ENCODE measurements around the gene PSTPIP1.

PSTPIP1 gene

DNA sequence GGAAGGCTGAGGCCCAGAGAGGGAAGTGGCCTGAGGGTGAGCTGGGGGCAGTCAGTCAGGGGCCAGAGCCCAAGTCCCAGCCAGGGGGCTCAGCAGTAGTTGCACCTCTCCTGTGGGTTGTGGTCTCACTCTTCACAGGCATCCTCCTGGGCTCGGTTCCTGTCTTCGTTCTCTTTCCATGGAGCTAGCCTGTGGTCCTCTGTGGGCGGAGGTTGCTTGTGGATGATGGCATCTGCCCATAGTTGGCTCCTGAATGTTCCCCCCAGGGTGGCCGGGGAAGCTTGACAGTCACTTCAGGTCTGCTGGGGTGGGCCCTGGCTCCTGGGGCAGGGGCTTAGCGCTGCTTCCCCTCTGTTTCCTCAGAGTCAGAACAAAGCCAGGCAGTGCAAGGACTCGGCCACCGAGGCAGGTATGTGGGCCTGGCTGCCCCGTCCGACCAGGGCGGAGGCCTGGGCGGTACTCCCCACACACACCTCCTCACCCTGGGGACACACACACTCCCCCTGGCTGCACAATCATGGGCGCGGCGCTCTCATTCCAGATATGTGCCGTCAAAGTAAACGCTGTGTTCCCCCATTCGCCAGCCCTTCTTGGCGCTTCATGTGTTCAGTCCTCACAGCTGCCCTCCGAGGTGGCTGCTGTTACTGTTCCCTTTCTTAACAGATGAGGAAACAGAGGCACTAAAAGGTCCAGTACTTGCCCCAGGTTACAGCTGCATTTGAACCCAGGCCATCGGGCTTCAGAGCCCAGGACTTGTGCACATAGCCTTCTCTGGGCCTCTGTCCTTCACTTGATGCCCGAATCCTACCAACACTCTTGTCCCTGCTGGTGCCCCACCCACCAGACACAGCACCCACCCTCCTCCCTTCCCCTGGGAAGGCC lies 34.5 kb downstream of the PSTPIP1 start:
- no peak for DNase-seq (ENCODE audit: low read depth in 2 of 3, low spot score in 1 of 3)

DNA sequence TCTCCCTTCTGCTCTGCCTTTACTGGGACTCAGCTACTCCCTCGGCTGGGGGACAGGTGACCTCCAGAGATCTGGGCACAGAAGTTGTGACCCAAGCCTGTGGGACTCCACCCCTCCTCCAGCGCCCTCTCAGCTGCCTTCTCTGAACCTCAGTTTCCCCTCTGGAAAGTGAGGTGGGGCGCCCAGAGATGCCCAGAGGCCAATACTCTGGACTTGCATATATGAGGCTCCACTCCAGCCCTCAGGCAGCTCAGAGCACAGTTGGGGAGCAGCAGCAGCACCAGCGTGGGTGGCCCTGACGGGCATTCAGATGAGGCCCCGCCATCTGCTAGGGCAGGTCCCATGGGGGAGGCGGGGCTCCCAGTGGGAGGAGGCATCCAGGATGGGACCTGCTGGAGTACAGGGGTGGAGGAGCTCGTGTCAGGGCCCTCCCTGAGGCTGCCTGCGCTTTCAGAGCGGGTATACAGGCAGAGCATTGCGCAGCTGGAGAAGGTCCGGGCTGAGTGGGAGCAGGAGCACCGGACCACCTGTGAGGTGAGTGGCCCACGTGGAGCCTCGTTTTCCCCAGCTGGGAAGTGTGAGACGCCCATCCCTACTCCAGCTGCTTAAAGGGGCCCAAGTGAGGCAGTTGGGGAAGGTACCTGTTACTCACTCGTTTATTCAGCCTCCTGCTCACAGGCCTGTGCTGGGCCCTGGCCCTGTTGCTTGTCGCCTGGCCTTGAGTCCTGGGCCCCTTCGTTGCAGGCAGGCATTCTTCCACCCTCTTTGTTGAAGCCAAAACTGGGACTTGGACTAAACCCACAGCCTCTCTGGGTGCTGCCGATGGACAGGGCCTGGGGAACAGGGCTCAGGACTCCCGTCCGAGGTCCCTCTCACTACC lies 35.4 kb downstream of the PSTPIP1 start:
- no peak for DNase-seq (ENCODE audit: low read depth in 2 of 3, low spot score in 1 of 3)

DNA sequence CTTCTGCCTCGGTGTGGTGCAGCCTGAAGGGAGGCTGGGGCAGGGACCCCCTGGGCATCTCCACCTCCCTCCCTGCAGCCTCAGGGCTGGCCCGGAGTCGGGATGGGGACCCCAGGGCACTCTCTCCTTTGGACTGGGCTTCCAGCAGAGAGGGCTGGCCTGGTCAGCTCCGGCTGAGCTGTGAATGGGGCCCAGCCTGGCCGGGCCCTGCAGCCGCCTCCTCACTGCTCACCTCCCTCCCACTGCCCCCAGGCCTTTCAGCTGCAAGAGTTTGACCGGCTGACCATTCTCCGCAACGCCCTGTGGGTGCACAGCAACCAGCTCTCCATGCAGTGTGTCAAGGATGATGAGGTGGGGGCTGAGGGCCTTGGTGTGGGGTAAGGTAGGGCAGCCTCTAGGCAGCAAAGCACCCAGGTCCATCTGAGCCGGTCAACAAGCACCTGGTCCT lies 36.0 kb downstream of the PSTPIP1 start:
- no peak for DNase-seq (ENCODE audit: low read depth in 2 of 3, low spot score in 1 of 3)

- no peak for DNase-seq (ENCODE audit: low read depth in 2 of 3, low spot score in 1 of 3)
Observed at GRCh38 chr15:77031376-77032050, 36.6 kb downstream of the PSTPIP1 start.

DNA sequence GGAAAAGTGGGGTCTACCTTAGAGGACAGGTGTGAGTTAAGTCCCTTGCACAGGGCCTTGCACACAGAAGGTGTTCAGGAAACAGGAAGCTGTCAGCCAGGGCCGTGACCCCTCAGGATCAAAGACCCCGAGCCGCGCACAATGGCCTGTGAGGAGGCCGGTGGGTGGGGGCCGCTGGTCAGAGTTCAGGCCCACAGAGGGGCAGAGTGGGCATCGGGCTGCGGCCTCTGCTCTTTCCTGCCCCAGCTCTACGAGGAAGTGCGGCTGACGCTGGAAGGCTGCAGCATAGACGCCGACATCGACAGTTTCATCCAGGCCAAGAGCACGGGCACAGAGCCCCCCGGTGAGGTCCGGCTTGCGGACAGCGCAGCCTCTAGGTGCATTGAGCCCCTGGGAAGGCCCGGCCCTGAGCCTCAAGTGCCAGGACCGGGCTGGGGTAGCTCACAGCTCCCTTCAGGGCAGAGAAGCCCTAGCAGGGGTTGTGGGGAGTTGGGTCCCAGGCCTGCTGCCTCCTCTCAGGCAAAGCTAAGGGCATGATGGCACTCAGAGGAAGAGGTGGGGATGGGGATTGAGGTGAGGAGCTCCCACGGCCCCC lies 37.2 kb downstream of the PSTPIP1 start:
- no peak for DNase-seq (ENCODE audit: low read depth in 2 of 3, low spot score in 1 of 3)

DNA sequence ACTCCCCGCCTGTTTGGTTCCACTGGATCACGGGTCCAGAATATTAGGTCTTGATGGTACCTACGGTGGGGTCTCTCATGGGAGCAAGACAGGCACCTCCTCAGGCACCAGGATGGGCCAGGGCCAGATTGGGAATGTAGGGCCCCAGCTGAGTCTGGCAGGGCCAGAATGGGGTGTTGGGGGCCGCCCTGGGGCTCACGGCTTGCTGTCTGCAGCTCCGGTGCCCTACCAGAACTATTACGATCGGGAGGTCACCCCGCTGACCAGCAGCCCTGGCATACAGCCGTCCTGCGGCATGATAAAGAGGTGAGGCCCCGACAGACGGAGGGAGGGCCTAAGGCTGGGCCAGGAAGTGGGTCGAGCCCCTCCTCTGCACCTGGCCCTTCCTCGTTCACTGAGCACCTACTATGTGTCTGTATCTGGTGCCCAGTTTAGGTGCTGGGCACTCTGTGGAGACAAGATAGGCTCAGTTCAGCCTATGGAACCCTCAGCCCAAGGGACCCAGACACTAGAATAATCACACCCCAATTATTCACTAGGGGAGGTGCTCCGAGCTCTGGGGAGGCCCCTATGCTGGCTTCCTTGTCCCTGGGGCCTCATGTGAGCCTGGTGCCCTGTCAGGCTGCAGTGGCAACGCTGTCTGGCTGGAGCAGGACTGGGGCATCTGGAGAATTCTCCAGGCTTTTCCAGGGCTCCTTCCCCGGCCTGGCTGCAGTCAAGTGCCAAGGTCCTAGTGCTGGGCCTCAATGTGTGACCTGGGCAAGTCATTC lies 37.9 kb downstream of the PSTPIP1 start:
- no peak for DNase-seq (ENCODE audit: low read depth in 2 of 3, low spot score in 1 of 3)

GRCh38 chr15:77033417-77033728 lies 38.4 kb downstream of the PSTPIP1 start:
- no peak for DNase-seq (ENCODE audit: low read depth in 2 of 3, low spot score in 1 of 3)

DNA sequence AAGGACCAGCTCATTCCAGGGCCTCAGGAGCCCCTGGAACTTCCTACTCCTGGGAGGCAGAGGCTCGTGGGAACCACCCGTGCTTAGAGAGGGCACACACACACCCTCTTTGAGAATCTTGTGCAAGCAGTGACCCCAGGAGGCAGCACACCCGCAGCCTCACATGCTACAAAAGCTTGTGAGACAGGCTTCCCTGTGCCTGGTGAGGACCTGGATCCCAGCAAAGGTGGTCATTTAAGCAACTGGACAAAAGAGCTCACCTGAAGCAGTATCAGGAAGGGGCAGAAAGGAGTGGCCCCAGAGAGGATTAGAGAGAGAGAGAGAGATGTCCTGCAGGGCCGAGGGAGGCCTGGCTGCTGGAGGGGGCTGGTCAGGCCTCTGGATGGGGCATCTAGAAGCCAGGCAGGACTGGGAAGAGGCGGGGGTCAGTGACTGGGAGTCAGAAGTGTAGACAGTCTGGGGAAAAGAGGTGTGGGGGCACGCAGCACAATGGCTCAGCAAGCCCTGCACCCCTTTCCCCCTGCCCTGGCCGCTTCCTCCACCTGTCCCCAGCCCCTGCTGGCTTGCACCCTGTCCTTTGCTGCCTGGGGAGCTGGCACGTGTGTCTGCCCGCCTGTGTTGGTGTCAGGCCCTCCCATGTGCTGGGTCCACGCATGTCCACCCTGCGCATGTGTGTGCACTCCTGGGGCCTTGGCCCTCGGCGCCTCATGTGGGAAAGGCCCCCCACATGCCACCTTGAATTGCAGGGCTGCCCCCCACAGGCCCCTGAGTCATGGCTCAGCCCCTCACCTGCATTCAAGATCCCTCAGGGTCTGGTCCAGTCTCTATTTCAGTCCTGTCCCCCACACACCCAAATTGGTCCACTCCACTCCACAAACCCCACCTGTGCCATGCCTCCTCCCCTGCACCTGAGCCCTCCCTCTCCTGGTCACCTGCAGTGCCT lies 39.1 kb downstream of the PSTPIP1 start:
- no peak for DNase-seq (ENCODE audit: low read depth in 2 of 3, low spot score in 1 of 3)

DNA sequence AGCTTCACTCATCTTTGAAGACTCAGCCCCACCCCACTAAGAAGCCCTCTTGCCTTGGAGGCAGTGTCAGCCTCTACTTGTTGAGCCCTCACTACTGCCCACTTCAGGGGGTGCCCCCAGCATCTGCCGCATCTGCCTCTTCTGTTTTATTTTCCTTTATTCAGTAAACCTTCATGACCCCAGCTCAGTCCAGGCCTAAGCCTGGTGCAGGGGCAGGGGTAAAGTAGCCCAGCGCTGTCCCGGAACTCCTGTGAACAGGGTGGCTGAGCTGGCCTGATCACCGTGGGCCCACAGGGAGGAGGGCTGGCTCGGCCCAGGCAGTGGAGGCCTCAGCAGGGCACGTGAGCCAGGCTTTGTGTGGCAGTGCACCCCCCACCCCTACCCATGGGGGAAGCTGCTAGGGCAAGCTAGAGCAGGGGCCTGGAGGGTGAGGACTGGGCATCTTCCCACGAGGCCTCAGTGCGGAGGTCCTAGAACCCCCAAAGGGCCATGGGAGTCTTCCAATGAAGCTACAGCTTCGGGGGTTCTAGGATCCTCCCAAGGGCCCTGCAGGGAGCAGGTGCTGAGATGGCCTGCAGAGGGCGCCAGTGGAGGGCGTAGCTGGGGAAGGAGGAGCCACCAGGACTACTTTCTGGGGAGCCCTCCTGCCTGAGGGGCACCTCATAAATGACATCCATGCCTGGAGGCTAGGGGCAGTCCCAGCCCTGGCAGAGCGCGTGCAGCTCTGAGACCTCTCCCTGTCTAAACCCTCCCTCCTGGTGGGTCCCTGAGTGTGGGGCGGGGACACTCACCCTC lies 40.0 kb downstream of the PSTPIP1 start:
- peak in 1 of 3 donors; percentile 42 for DNase-seq (ENCODE audit: low read depth in 2 of 3, low spot score in 1 of 3)

- DNase-seq (ENCODE audit: low read depth in 2 of 3, low spot score in 1 of 3): no peak
Observed at GRCh38 chr15:77035584-77035983, 40.7 kb downstream of the PSTPIP1 start.

DNA sequence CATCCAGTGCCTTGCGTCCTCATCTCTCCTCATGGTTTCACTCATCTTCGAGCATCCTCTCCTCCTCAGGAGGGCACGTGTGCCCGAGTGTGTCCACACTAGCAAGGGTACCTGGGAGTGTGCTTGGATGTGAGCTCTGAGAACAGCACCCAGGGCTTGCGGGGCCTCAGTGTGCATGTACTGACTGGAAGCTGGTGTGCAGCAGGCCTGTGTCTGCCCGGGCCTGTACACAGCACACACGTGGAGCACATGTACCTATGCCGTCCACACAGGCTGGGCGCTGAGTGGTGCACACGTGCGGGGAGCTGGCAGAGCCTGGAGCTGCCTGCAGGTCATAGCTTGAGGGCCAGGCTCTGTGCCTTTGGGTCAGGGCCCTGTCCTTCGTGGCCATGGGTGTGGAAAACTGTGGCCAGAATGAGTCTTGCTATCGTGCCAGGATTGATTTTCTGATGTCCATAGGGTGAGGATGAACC lies 41.1 kb downstream of the PSTPIP1 start:
- DNase-seq (ENCODE audit: low read depth in 2 of 3, low spot score in 1 of 3): no peak

- DNase-seq (ENCODE audit: low read depth in 2 of 3, low spot score in 1 of 3): no peak
Observed at GRCh38 chr15:77036537-77037387, 41.8 kb downstream of the PSTPIP1 start.

DNA sequence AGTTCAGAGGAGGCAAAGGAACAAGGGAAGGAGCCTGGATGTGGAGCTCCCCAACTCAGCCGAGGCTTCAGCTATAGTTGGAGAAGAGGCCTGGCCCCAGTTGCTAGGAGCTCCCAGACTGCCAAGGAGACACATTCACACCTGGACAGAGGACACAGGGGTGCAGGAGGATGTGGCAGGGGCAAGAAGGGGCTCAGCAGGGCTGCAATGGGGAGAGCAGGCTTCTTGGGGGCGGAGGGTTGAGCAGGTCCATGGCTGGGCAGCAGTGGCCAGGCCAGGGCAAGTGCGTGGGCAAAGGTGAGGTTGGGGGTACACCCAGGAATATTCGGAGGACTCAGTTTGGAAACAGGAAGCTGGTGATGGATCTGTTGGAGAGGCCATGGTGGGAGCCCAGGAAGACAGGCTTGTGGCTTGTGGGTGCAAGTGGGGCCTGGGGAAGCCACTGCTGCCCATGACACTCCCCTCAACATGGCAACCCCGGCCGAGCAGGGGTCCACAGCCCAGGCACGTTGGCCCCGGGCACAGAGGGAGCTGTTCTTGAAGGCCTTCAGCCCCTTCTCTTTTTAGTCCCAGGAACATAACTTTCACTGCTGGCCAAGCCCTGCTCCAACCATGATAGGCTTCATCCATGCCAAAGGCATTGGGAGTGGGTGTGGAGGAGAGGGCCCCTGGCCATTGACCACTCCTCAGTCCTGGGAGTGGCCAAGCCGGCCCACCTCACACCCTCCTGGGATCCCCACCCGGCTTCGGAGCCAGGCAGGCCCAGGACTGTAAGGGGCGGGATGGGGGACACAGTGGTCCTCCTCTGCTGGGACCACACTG lies 42.7 kb downstream of the PSTPIP1 start:
- no peak for DNase-seq (ENCODE audit: low read depth in 2 of 3, low spot score in 1 of 3)

GRCh38 chr15:77038312-77039216 lies 43.6 kb downstream of the PSTPIP1 start:
- no peak for DNase-seq (ENCODE audit: low read depth in 2 of 3, low spot score in 1 of 3)

DNA sequence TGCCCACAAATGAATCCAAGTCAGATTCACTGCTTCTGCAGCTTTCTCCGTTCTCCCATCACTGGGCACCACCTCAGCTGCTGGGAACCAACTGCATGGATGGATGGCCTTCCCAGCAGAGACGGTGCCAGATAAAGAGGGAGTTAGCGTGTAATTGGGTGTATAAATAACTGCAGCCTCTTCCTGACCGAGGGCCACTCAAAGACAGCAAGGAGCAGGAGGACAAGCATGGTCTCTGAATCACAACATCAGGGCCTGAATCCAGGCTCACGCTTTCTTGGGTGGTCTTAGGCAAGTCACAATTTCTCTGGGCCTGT lies 44.2 kb downstream of the PSTPIP1 start:
- no peak for DNase-seq (ENCODE audit: low read depth in 2 of 3, low spot score in 1 of 3)

- no peak for DNase-seq (ENCODE audit: low read depth in 2 of 3, low spot score in 1 of 3)
Observed at GRCh38 chr15:77039848-77040247, 44.9 kb downstream of the PSTPIP1 start.

All from stimulated activated CD4-positive, alpha-beta T cell treated with anti-CD3 and anti-CD28 coated beads, Interleukin-12 subunit alpha, Interleukin-12 subunit beta, amount 100 ng/mL, for 48 hours (primary cell).